Loucy (cell line): ENCODE results near the gene LARP4B.

Experiments used
- H2AFZ ChIP-seq: fragments of 200-600 bp; sonication (generic); 2 replicates; pipeline ENCODE4 v1.6.0; 2016; ENCODE audit warnings: antibody characterized with exemption, mild to moderate bottlenecking, low read length, moderate library complexity
- H3F3A ChIP-seq: fragments of 200-600 bp; 2 replicates; pipeline ENCODE4 v1.6.0; 2016; ENCODE audit warnings: antibody characterized with exemption, low read depth, mild to moderate bottlenecking
- H3K27me3 ChIP-seq: fragments of 200-600 bp; sonication (generic); 2 replicates; pipeline ENCODE4 v1.6.1; 2014; ENCODE audit warnings: low read length, mild to moderate bottlenecking; ENCODE audit not compliant: insufficient read depth, poor library complexity, severe bottlenecking
- H3K36me3 ChIP-seq: fragments of 200-600 bp; sonication (generic); 2 replicates; pipeline ENCODE4 v1.6.1; 2016; ENCODE audit warnings: low read length; ENCODE audit not compliant: insufficient read depth
- H3K4me1 ChIP-seq: fragments of 200-600 bp; sonication (generic); 2 replicates; pipeline ENCODE4 v1.5.1; 2014; ENCODE audit warnings: low read length, mild to moderate bottlenecking; ENCODE audit not compliant: insufficient read depth, poor library complexity, severe bottlenecking
- H3K4me2 ChIP-seq: fragments of 200-600 bp; sonication (generic); 2 replicates; pipeline ENCODE4 v1.6.0; 2014; ENCODE audit warnings: antibody characterized with exemption, low read length, low read depth, mild to moderate bottlenecking; ENCODE audit not compliant: poor library complexity, severe bottlenecking
- H3K4me3 ChIP-seq: fragments of 200-600 bp; sonication (generic); 2 replicates; pipeline ENCODE4 v1.5.1; 2014; ENCODE audit warnings: low read length, mild to moderate bottlenecking, mixed read lengths; ENCODE audit not compliant: poor library complexity, severe bottlenecking
- H3K79me2 ChIP-seq: fragments of 200-600 bp; sonication (generic); 2 replicates; pipeline ENCODE4 v1.6.1; 2014; ENCODE audit warnings: low read length; ENCODE audit not compliant: insufficient read depth
- H3K9ac ChIP-seq: fragments of 200-600 bp; sonication (generic); 2 replicates; pipeline ENCODE4 v1.6.0; 2014; ENCODE audit warnings: mild to moderate bottlenecking, low read depth, low read length, moderate library complexity; ENCODE audit not compliant: poor library complexity, severe bottlenecking
- H3K9me2 ChIP-seq: fragments of 200-600 bp; sonication (generic); replicated peaks from 2 replicates; pipeline ENCODE4 v1.6.1; 2016; ENCODE audit warnings: low read depth, low read length, mixed read lengths
- H3K9me3 ChIP-seq: fragments of 200-600 bp; sonication (generic); 2 replicates; pipeline ENCODE4 v1.6.1; 2014; ENCODE audit warnings: mild to moderate bottlenecking, antibody characterized with exemption, low read length, low read depth; ENCODE audit not compliant: insufficient read depth
- H4K20me1 ChIP-seq: fragments of 200-600 bp; sonication (generic); 2 replicates; pipeline ENCODE4 v1.6.0; 2014; ENCODE audit warnings: antibody characterized with exemption, low read length, mild to moderate bottlenecking; ENCODE audit not compliant: insufficient read depth, poor library complexity, severe bottlenecking
- CTCF ChIP-seq: fragments of 200-600 bp; sonication (generic); conservative IDR thresholded peaks from 2 replicates; pipeline ENCODE4 v1.5.1; 2014; ENCODE audit warnings: mild to moderate bottlenecking, antibody characterized with exemption, low read length
- EZH2phosphoT487 ChIP-seq: fragments of 200-600 bp; IDR thresholded peaks from 2 replicates; pipeline ENCODE4 v1.6.1; 2018; ENCODE audit warnings: antibody characterized with exemption, mild to moderate bottlenecking, moderate library complexity, borderline replicate concordance

LARP4B gene

GRCh38 chr10:776772-777171, 154.7 kb downstream of the LARP4B start:
- Histone ChIP-seq H4K20me1 (no peaks in the 10 kb centered on the region), H3K36me3 (no peaks in the 10 kb centered on the region), H3K9me3 (no peaks in the 10 kb centered on the region; the same call in 1 of the 2 replicates), H3K4me2 (no peak overlapping the region), H2AFZ (no peak overlapping the region), H3K79me2 (no peaks in the 10 kb centered on the region), H3K4me1 (no peaks in the 10 kb centered on the region), H3K27me3 (no peaks in the 10 kb centered on the region), H3K9ac (no peak overlapping the region), H3K4me3 (no peak overlapping the region), H3K9me2 (no peaks in the 10 kb centered on the region), H3F3A (no peaks in the 10 kb centered on the region)
- TF ChIP-seq CTCF (no peak), EZH2phosphoT487 (no peak)

GRCh38 chr10:775245-776075, 156.0 kb downstream of the LARP4B start:
- H4K20me1 ChIP-seq = no peaks in the 10 kb centered on the region
- H3K9me3 ChIP-seq = no peaks in the 10 kb centered on the region; the same call in 1 of the 2 replicates
- H3K79me2 ChIP-seq = no peaks in the 10 kb centered on the region
- H3K9ac ChIP-seq = no peak overlapping the region
- no peaks in the 10 kb centered on the region for H3K9me2 ChIP-seq
- no peaks in the 10 kb centered on the region for H3K36me3 ChIP-seq
- H3K4me3 ChIP-seq = no peak overlapping the region
- no peaks in the 10 kb centered on the region for H3K27me3 ChIP-seq
- no peaks in the 10 kb centered on the region for H3K4me1 ChIP-seq
- H3F3A ChIP-seq = no peaks in the 10 kb centered on the region
- no peak overlapping the region for H2AFZ ChIP-seq
- no peak overlapping the region for H3K4me2 ChIP-seq
- TF ChIP-seq EZH2phosphoT487 (no peak), CTCF (no peak)

GRCh38 chr10:774661-775244, 156.8 kb downstream of the LARP4B start:
- no peaks in the 10 kb centered on the region for H3K79me2 ChIP-seq
- H3K9me3 ChIP-seq = no peaks in the 10 kb centered on the region; the same call in 1 of the 2 replicates
- TF ChIP-seq EZH2phosphoT487 (no peak), CTCF (no peak)
- no peak overlapping the region for H3K4me2 ChIP-seq
- no peak overlapping the region for H3K9ac ChIP-seq
- no peak overlapping the region for H2AFZ ChIP-seq
- H3K4me1 ChIP-seq = no peaks in the 10 kb centered on the region
- no peaks in the 10 kb centered on the region for H3K9me2 ChIP-seq
- no peaks in the 10 kb centered on the region for H3K36me3 ChIP-seq
- H4K20me1 ChIP-seq = no peaks in the 10 kb centered on the region
- H3K4me3 ChIP-seq = no peak overlapping the region
- H3K27me3 ChIP-seq = no peaks in the 10 kb centered on the region
- no peaks in the 10 kb centered on the region for H3F3A ChIP-seq
